Tibial nerve (tissue), 4 donors: ENCODE results near the gene FGFR4.

Experiments
- EP300 ChIP-seq, 2 donors: sonication (generic); formaldehyde crosslinking; IDR thresholded peaks; one replicate each; pipeline ENCODE4 v1.6.1; 2017; ENCODE audit warnings: antibody characterized with exemption in 2 of 2, mild to moderate bottlenecking in 1 of 2
- POLR2A ChIP-seq, 2 donors: fragments of 450-650 bp; IDR thresholded peaks; one replicate each; pipeline ENCODE4 v1.6.1; 2017; ENCODE audit warnings: antibody characterized with exemption in 2 of 2, mild to moderate bottlenecking in 2 of 2, moderate library complexity in 2 of 2
- TF ChIP-seq, protein P1 (sequence below), 5 experiments: fragments of 200-600 bp in 3 of 5; fragments of 450-650 bp in 2 of 5; sonication (generic) in 3 of 5; IDR thresholded peaks; one replicate each; pipeline ENCODE4 v1.5.1; 2016 to 2019; ENCODE audit warnings: antibody characterized with exemption in 5 of 5, mild to moderate bottlenecking in 3 of 5, moderate library complexity in 2 of 5

DNA sequence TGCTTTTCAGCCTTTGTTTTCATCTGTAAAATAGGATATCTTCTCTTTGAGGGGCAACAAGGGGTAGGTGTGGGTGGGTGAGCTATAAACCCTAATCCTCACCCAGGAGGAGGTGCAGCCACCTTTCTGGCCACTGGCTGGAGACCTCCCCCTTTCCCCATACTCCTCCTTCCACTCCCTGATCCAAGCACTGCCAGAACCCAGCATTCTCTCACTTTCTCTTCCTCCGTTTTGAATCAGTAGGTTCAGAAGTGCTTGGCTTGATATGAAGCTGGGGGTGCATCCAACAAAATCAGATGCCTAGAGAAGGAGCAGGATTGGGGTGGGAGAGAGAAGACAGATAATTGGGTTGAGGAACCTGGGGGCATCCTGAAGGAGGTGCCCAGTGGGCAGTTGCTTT, 40.1 kb downstream of the FGFR4 start:
- TF ChIP-seq, protein P1, sequence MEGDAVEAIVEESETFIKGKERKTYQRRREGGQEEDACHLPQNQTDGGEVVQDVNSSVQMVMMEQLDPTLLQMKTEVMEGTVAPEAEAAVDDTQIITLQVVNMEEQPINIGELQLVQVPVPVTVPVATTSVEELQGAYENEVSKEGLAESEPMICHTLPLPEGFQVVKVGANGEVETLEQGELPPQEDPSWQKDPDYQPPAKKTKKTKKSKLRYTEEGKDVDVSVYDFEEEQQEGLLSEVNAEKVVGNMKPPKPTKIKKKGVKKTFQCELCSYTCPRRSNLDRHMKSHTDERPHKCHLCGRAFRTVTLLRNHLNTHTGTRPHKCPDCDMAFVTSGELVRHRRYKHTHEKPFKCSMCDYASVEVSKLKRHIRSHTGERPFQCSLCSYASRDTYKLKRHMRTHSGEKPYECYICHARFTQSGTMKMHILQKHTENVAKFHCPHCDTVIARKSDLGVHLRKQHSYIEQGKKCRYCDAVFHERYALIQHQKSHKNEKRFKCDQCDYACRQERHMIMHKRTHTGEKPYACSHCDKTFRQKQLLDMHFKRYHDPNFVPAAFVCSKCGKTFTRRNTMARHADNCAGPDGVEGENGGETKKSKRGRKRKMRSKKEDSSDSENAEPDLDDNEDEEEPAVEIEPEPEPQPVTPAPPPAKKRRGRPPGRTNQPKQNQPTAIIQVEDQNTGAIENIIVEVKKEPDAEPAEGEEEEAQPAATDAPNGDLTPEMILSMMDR (IDR thresholded peaks at IDR 0.05): no peak
- TF ChIP-seq POLR2A (IDR thresholded peaks at IDR 0.05): no peak
- no peak for TF ChIP-seq EP300 (IDR thresholded peaks at IDR 0.05)
